GM12878 (cell line): ENCODE data around the gene SLC25A17. TPM values are rescaled to one million over a fixed set of nuclear protein-coding genes. Genes with fewer than 3 reads are reported as not detected.

Experiments used
- ATAC-seq: fragments of 200-7000 bp; cut with Tn5 transposase; 3 replicates; pipeline ENCODE4 v1.9.1; 2020; ENCODE audit warnings: mild to moderate bottlenecking, moderate library complexity
- BruUV-seq: library from RNA; stranded (reverse); fragments of 400-500 nt; replicated peaks from 2 replicates; lab custom pipeline; 2021; lab: Mats Ljungman, UMichigan
- CTCF ChIA-PET: fragments of 300-600 bp; sonication (Branson Sonifier 250); formaldehyde crosslinking; extraction: SDS; loops from one replicate; lab custom pipeline; 2021; ENCODE audit warnings: inconsistent platforms; lab: Yijun Ruan, JAX
- POLR2A ChIA-PET: fragments of 350-600 bp; formaldehyde crosslinking; extraction: SDS; loops from one replicate; lab custom pipeline; 2021; ENCODE audit warnings: inconsistent platforms; lab: Charles Lee
- RAD21 ChIA-PET: fragments of 300-600 bp; sonication (Branson Sonifier 250); formaldehyde crosslinking; loops from one replicate; lab custom pipeline; 2023; ENCODE audit warnings: antibody characterized with exemption; ENCODE audit not compliant: unreplicated experiment; lab: Charles Lee
- SMC1A ChIA-PET: fragments of 300-600 bp; sonication (Branson Sonifier 250); formaldehyde crosslinking; loops from one replicate; lab custom pipeline; 2023; ENCODE audit not compliant: unreplicated experiment, uncharacterized antibody; lab: Charles Lee
- DNase-seq: peaks from one replicate; pipeline ENCODE4 v3.0.0-alpha.2; 2011; ENCODE audit warnings: low read depth, low spot score
- FAIRE-seq: peaks from 3 replicates; lab custom pipeline; 2011; peaks lifted over from hg19 to GRCh38; lab: Jason Lieb, UNC
- H2AFZ ChIP-seq: 2 replicates; pipeline ENCODE4 v1.6.0; 2011; ENCODE audit warnings: low read depth, low read length, control low read depth; ENCODE audit not compliant: control insufficient read depth
- H3K27ac ChIP-seq: 2 replicates; pipeline ENCODE4 v1.5.1; 2011; ENCODE audit warnings: control low read depth; ENCODE audit not compliant: control insufficient read depth, insufficient read depth
- H3K27me3 ChIP-seq, 2 experiments: replicated peaks in 1 of 2; 2 replicates each; pipeline versions ENCODE4 v1.6.0 to v1.6.1; 2011; ENCODE audit warnings: low read length in 1 of 2; ENCODE audit not compliant: control insufficient read depth in 2 of 2, insufficient read depth in 2 of 2
- H3K36me3 ChIP-seq, 2 experiments: 2 replicates each; pipeline ENCODE4 v1.5.1; 2011; ENCODE audit warnings: low read length in 1 of 2; ENCODE audit not compliant: control insufficient read depth in 2 of 2, insufficient read depth in 2 of 2
- H3K4me1 ChIP-seq: 2 replicates; pipeline ENCODE4 v1.6.1; 2011; ENCODE audit warnings: mild to moderate bottlenecking, low read length, moderate library complexity, mixed read lengths; ENCODE audit not compliant: control insufficient read depth, insufficient read depth
- H3K4me2 ChIP-seq: 2 replicates; pipeline ENCODE4 v1.6.0; 2011; ENCODE audit warnings: control low read depth; ENCODE audit not compliant: control insufficient read depth, insufficient read depth
- H3K4me3 ChIP-seq: fragments of 200-600 bp; sonication (generic); 2 replicates; pipeline ENCODE4 v1.5.1; 2016
- H3K79me2 ChIP-seq: 2 replicates; pipeline ENCODE4 v1.6.0; 2011; ENCODE audit warnings: low read length; ENCODE audit not compliant: control insufficient read depth, insufficient read depth
- H3K9ac ChIP-seq: 2 replicates; pipeline ENCODE4 v1.8.0; 2011; ENCODE audit warnings: low read length, control low read depth, mixed read lengths; ENCODE audit not compliant: control insufficient read depth, insufficient read depth
- H3K9me3 ChIP-seq: replicated peaks from 3 replicates; pipeline ENCODE4 v1.5.1; 2011; ENCODE audit warnings: mild to moderate bottlenecking, low read length; ENCODE audit not compliant: control insufficient read depth, insufficient read depth
- H4K20me1 ChIP-seq: 2 replicates; pipeline ENCODE4 v1.6.0; 2011; ENCODE audit not compliant: control insufficient read depth, insufficient read depth
- EGR1 ChIP-seq, 2 experiments: IDR thresholded peaks; 1 replicate in 1 of 2; 2 replicates in 1 of 2; pipeline ENCODE4 v1.6.1; 2011 to 2012; ENCODE audit warnings: low read depth in 2 of 2, low read length in 2 of 2, borderline replicate concordance in 1 of 2, mild to moderate bottlenecking in 1 of 2, moderate library complexity in 1 of 2
- FOS ChIP-seq: IDR thresholded peaks from 3 replicates; pipeline ENCODE4 v1.6.1; 2011; ENCODE audit warnings: borderline replicate concordance; ENCODE audit not compliant: insufficient read length; ENCODE audit errors: extremely low read depth
- HCFC1 ChIP-seq: fragments of 150-350 bp; IDR thresholded peaks from 2 replicates; pipeline ENCODE4 v1.6.1; 2014; ENCODE audit warnings: low read length
- MXI1 ChIP-seq: fragments of 150-350 bp; IDR thresholded peaks from 2 replicates; pipeline ENCODE4 v1.6.1; 2011; ENCODE audit warnings: low read depth, mild to moderate bottlenecking, inconsistent platforms, low read length, improper control_type of control experiment
- NR2C2 ChIP-seq: IDR thresholded peaks from 2 replicates; pipeline ENCODE4 v1.6.1; 2011; ENCODE audit warnings: borderline replicate concordance, low read depth; ENCODE audit not compliant: control insufficient read depth, insufficient read length
- RAD51 ChIP-seq: fragments of 450-650 bp; IDR thresholded peaks from 2 replicates; pipeline ENCODE4 v1.6.1; 2016; ENCODE audit warnings: moderate library complexity, mild to moderate bottlenecking, inconsistent platforms
- TCF7 ChIP-seq: IDR thresholded peaks from 2 replicates; pipeline ENCODE4 v1.6.1; 2014; ENCODE audit warnings: antibody characterized with exemption, borderline replicate concordance
- WGBS: methylation state at CpG from one replicate; pipeline ENCODE4 v1.1.6; 2016; ENCODE audit warnings: low lambda C conversion rate; ENCODE audit not compliant: insufficient replicate concordance, insufficient coverage; ENCODE audit errors: missing lambda C conversion rate; 5-methylcytosine and 5-hydroxymethylcytosine counted together
- in situ Hi-C: fragments of 300-500 bp; cut with MboI; formaldehyde crosslinking; loops from 9 replicates; pipeline ENCODE4 v1.14.3; 2018; ENCODE audit warnings: mixed read lengths
- intact Hi-C: fragments of 100-400 bp; cut with micrococcal nuclease; formaldehyde crosslinking; loops from one replicate; pipeline ENCODE4 v1.14.2; 2022; ENCODE audit not compliant: unreplicated experiment
- polyA plus RNA-seq, 11 experiments: library from polyadenylated mRNA; depleted of rRNA in 4 of 11; unstranded in 6 of 11; stranded (reverse) in 5 of 11; fragments of >200 nt; fragmentation: Nextera tagmentation in 4 of 11; fragmentation: Illumina TruSeq in 1 of 11; extraction: Ambion mirVana in 4 of 11; extraction: Trizol in 1 of 11; gene quantifications; 1 replicate in 1 of 11; 2 replicates in 10 of 11; pipeline versions ENCODE4 v1.2.1 to v1.2.3, GENCODE V29; 2011 to 2016; ENCODE audit warnings: inconsistent platforms in 2 of 11, missing spikeins in 2 of 11, low read depth in 1 of 11
- total RNA-seq, 4 experiments: library from RNA; depleted of rRNA in 3 of 4; stranded (reverse); fragments of >200 nt in 3 of 4; fragmentation: Illumina TruSeq in 1 of 4; extraction: Trizol in 1 of 4; gene quantifications; 2 replicates each; pipeline versions ENCODE4 v1.2.1 to v1.2.3, GENCODE V29; 2013 to 2021
- TF ChIP-seq, protein P1 (sequence below): fragments of 450-650 bp; formaldehyde crosslinking; IDR thresholded peaks from 2 replicates; pipeline ENCODE4 v1.5.0; 2022; ENCODE audit warnings: mild to moderate bottlenecking, missing genetic modification characterization
- TF ChIP-seq, protein P2 (sequence below): IDR thresholded peaks from 2 replicates; pipeline ENCODE4 v1.6.1; 2012; ENCODE audit warnings: improper control_type of control experiment, low read depth, low read length; ENCODE audit not compliant: insufficient replicate concordance
- TF ChIP-seq, protein P3 (sequence below): fragments of 450-650 bp; formaldehyde crosslinking; IDR thresholded peaks from 2 replicates; pipeline ENCODE4 v1.4.0; 2022; ENCODE audit warnings: mild to moderate bottlenecking, moderate library complexity

SLC25A17 gene
- total and polyA plus RNA-seq, 10 of the 15 experiments (the other 5 are each of a cell fraction or from before 2014, with no cell fraction given), result 37.5 to 113 (median 62.3) TPM

DNA sequence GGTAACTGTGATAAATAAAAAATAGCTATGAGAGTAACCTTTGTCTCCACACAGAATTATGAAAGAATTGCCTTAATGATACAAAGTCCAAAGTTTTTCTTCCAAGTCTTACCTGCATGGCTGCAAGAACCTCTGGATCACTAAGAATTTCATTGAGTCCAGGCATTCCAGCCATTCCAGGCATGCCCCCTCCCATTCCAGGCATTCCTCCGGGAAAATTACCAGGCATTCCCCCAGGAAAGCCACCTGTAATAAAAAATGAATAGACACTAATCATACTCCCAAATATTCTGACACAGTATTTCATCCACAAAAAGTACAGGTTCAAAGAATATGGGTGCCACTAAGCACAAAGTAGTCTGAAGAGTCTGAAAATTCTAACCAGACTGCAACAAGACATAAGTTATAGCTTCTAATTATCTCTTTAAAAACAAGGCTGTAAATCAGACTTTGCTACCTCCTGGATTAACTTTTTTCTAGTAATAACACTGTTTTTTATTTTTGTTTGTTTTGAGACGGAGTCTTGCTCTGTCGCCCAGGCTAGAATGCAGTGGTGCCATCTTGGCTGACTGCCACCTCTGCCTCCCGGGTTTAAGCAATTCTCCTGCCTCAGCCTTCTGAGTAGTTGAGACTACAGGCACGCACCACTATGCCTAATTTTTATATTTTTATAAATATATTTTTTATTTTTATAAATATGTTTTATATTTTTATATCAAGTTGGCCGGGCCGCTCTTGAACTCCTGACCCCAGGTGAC is 8.0 kb upstream of the SLC25A17 start:
- Histone ChIP-seq H3K27ac (no peak overlapping the region), H3K79me2 (no peaks in the 10 kb centered on the region), H4K20me1 (no peaks in the 10 kb centered on the region), H3K27me3 (no peaks in the 10 kb centered on the region), H3K36me3 (peaks cover 0 to 23% of the 10 kb centered on the region in 2 experiments; a peak in 3 of 4 replicates), H3K4me2 (no peak overlapping the region), H3K9me3 (no peaks in the 10 kb centered on the region), H3K4me3 (no peak overlapping the region), H2AFZ (no peak overlapping the region), H3K4me1 (no peaks in the 10 kb centered on the region), H3K9ac (no peak overlapping the region)
- FAIRE-seq, result no peak
- BruUV-seq, result no TSS peak
- RAD21 ChIA-PET, result interaction anchor here (0.5 to 1.0 kb wide), 2 partner anchors 9 to 144 kb away, joined by 3 read pairs; no protein-coding TSS in a partner anchor
- intact Hi-C loops (no loop called here), in situ Hi-C loops (no loop called here)
- POLR2A ChIA-PET, result interaction anchor here (0.8 kb wide), 1 partner anchor 27 kb away, joined by 3 read pairs; no protein-coding TSS in a partner anchor
- SMC1A ChIA-PET, result interaction anchor here (1.5 kb wide), 1 partner anchor 72 kb away, joined by 5 read pairs; no protein-coding TSS in a partner anchor
- CTCF ChIA-PET, result no interaction called here
- ATAC-seq, result no peak
- DNase-seq, result no peak
- 94% methylated on average over 7 of the region's 7 CpGs for WGBS
- no peak for TF ChIP-seq MXI1
- TF ChIP-seq HCFC1, result no peak
- no peak for TF ChIP-seq FOS
- TF ChIP-seq, protein P1, sequence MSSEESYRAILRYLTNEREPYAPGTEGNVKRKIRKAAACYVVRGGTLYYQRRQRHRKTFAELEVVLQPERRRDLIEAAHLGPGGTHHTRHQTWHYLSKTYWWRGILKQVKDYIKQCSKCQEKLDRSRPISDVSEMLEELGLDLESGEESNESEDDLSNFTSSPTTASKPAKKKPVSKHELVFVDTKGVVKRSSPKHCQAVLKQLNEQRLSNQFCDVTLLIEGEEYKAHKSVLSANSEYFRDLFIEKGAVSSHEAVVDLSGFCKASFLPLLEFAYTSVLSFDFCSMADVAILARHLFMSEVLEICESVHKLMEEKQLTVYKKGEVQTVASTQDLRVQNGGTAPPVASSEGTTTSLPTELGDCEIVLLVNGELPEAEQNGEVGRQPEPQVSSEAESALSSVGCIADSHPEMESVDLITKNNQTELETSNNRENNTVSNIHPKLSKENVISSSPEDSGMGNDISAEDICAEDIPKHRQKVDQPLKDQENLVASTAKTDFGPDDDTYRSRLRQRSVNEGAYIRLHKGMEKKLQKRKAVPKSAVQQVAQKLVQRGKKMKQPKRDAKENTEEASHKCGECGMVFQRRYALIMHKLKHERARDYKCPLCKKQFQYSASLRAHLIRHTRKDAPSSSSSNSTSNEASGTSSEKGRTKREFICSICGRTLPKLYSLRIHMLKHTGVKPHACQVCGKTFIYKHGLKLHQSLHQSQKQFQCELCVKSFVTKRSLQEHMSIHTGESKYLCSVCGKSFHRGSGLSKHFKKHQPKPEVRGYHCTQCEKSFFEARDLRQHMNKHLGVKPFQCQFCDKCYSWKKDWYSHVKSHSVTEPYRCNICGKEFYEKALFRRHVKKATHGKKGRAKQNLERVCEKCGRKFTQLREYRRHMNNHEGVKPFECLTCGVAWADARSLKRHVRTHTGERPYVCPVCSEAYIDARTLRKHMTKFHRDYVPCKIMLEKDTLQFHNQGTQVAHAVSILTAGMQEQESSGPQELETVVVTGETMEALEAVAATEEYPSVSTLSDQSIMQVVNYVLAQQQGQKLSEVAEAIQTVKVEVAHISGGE (CRISPR knock-in tag), result no peak
- no peak for TF ChIP-seq TCF7
- TF ChIP-seq, protein P2, sequence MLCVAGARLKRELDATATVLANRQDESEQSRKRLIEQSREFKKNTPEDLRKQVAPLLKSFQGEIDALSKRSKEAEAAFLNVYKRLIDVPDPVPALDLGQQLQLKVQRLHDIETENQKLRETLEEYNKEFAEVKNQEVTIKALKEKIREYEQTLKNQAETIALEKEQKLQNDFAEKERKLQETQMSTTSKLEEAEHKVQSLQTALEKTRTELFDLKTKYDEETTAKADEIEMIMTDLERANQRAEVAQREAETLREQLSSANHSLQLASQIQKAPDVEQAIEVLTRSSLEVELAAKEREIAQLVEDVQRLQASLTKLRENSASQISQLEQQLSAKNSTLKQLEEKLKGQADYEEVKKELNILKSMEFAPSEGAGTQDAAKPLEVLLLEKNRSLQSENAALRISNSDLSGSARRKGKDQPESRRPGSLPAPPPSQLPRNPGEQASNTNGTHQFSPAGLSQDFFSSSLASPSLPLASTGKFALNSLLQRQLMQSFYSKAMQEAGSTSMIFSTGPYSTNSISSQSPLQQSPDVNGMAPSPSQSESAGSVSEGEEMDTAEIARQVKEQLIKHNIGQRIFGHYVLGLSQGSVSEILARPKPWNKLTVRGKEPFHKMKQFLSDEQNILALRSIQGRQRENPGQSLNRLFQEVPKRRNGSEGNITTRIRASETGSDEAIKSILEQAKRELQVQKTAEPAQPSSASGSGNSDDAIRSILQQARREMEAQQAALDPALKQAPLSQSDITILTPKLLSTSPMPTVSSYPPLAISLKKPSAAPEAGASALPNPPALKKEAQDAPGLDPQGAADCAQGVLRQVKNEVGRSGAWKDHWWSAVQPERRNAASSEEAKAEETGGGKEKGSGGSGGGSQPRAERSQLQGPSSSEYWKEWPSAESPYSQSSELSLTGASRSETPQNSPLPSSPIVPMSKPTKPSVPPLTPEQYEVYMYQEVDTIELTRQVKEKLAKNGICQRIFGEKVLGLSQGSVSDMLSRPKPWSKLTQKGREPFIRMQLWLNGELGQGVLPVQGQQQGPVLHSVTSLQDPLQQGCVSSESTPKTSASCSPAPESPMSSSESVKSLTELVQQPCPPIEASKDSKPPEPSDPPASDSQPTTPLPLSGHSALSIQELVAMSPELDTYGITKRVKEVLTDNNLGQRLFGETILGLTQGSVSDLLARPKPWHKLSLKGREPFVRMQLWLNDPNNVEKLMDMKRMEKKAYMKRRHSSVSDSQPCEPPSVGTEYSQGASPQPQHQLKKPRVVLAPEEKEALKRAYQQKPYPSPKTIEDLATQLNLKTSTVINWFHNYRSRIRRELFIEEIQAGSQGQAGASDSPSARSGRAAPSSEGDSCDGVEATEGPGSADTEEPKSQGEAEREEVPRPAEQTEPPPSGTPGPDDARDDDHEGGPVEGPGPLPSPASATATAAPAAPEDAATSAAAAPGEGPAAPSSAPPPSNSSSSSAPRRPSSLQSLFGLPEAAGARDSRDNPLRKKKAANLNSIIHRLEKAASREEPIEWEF, result no peak
- no peak for TF ChIP-seq RAD51
- no peak for TF ChIP-seq EGR1 (IDR thresholded peaks at IDR 0.05; ENCODE audit: borderline replicate concordance in 1 of 2, low read depth in 2 of 2, low read length in 2 of 2)
- TF ChIP-seq, protein P3, sequence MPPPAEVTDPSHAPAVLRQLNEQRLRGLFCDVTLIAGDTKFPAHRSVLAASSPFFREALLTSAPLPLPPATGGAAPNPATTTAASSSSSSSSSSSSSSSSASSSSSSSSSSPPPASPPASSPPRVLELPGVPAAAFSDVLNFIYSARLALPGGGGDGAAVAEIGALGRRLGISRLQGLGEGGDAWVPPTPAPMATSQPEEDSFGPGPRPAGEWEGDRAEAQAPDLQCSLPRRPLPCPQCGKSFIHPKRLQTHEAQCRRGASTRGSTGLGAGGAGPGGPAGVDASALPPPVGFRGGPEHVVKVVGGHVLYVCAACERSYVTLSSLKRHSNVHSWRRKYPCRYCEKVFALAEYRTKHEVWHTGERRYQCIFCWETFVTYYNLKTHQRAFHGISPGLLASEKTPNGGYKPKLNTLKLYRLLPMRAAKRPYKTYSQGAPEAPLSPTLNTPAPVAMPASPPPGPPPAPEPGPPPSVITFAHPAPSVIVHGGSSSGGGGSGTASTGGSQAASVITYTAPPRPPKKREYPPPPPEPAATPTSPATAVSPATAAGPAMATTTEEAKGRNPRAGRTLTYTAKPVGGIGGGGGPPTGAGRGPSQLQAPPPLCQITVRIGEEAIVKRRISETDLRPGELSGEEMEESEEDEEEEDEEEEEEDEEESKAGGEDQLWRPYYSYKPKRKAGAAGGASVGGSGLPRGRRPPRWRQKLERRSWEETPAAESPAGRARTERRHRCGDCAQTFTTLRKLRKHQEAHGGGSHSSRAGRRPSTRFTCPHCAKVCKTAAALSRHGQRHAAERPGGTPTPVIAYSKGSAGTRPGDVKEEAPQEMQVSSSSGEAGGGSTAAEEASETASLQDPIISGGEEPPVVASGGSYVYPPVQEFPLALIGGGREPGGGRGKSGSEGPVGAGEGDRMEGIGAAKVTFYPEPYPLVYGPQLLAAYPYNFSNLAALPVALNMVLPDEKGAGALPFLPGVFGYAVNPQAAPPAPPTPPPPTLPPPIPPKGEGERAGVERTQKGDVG (CRISPR knock-in tag), result no peak
- TF ChIP-seq NR2C2, result no peak
